ENCODE data around the gene TEX2.

- no peak for TF ChIP-seq CREB1 (IDR thresholded peaks at IDR 0.05)
- no peak for TF ChIP-seq CREB1 (CRISPR knock-in tag; IDR thresholded peaks at IDR 0.05)
- TF ChIP-seq SOX6 (IDR thresholded peaks at IDR 0.05) = no peak
- TF ChIP-seq POLR2A (conservative IDR thresholded peaks at IDR 0.05) = no peak
- no peak for TF ChIP-seq NFYB (IDR thresholded peaks at IDR 0.05; ENCODE audit: extremely low read depth, insufficient read length)
- no peak for TF ChIP-seq ZNF449 (CRISPR knock-in tag; IDR thresholded peaks at IDR 0.05)
- TF ChIP-seq CTCF (IDR thresholded peaks at IDR 0.05 in 2 of 3, conservative IDR thresholded peaks at IDR 0.05 in 1 of 3; ENCODE audit: insufficient read depth in 2 of 3, low read depth in 1 of 3, low read length in 3 of 3) = no peak
- TF ChIP-seq YY1 (IDR thresholded peaks at IDR 0.05; ENCODE audit: borderline replicate concordance in 1 of 3, control insufficient read depth in 1 of 3, extremely low read depth in 1 of 3, insufficient read depth in 3 of 3, insufficient read length in 1 of 3, insufficient replicate concordance in 2 of 3, low read depth in 1 of 3, low read length in 2 of 3) = no peak
- TF ChIP-seq ZNF175 (CRISPR knock-in tag; IDR thresholded peaks at IDR 0.05; ENCODE audit: low read depth) = no peak
- no peak for TF ChIP-seq ARID3A (IDR thresholded peaks at IDR 0.05; ENCODE audit: borderline replicate concordance, low read depth, low read length)
- no peak for TF ChIP-seq VEZF1 (CRISPR knock-in tag; IDR thresholded peaks at IDR 0.05)
- TF ChIP-seq SRSF9 (IDR thresholded peaks at IDR 0.05; ENCODE audit: borderline replicate concordance, low read depth, low read length) = no peak
- TF ChIP-seq NR2F6 (CRISPR knock-in tag; IDR thresholded peaks at IDR 0.05) = no peak
Measured at GRCh38 chr17:64205804-64206203, 57.3 kb downstream of the TEX2 start.
